Trophoblast cell (in vitro differentiated cells and primary cell): ENCODE results near the gene ATP1A4.

Experiments
- DNase-seq, 2 donors: peaks; one replicate each; pipeline ENCODE4 v3.0.0-alpha.2; 2016
- H2AFZ ChIP-seq: 2 replicates; pipeline ENCODE4 v1.6.1; 2013; ENCODE audit warnings: low read length, moderate library complexity, mild to moderate bottlenecking; ENCODE audit not compliant: insufficient read depth, poor library complexity
- H2AK5ac ChIP-seq: 2 replicates; pipeline ENCODE4 v1.6.1; 2013; ENCODE audit warnings: mild to moderate bottlenecking, low read length
- H2BK120ac ChIP-seq: 2 replicates; pipeline ENCODE4 v1.6.1; 2013; ENCODE audit warnings: low read length, mild to moderate bottlenecking, moderate library complexity; ENCODE audit not compliant: insufficient read depth, poor library complexity
- H2BK12ac ChIP-seq: 2 replicates; pipeline ENCODE4 v1.6.1; 2013; ENCODE audit warnings: mild to moderate bottlenecking, low read length, moderate library complexity
- H2BK5ac ChIP-seq: 2 replicates; pipeline ENCODE4 v1.6.1; 2013; ENCODE audit warnings: low read length, low read depth, moderate library complexity, mild to moderate bottlenecking; ENCODE audit not compliant: poor library complexity
- H3K14ac ChIP-seq: 2 replicates; pipeline ENCODE4 v1.6.1; 2013; ENCODE audit warnings: mild to moderate bottlenecking, low read length
- H3K18ac ChIP-seq: 2 replicates; pipeline ENCODE4 v1.6.1; 2013; ENCODE audit warnings: mild to moderate bottlenecking, low read length
- H3K23ac ChIP-seq: 2 replicates; pipeline ENCODE4 v1.6.1; 2013; ENCODE audit warnings: low read length
- H3K27ac ChIP-seq: 2 replicates; pipeline ENCODE4 v1.5.1; 2013; ENCODE audit warnings: low read depth, mild to moderate bottlenecking, inconsistent platforms, low read length, moderate library complexity
- H3K27me3 ChIP-seq: 2 replicates; pipeline ENCODE4 v1.6.1; 2013; ENCODE audit warnings: inconsistent platforms, mild to moderate bottlenecking, low read length, moderate library complexity; ENCODE audit not compliant: insufficient read depth
- H3K36me3 ChIP-seq, 2 experiments: 1 replicate in 1 of 2; 2 replicates in 1 of 2; pipeline ENCODE4 v1.6.1; 2013; ENCODE audit warnings: low read length in 2 of 2, mild to moderate bottlenecking in 2 of 2, moderate library complexity in 1 of 2; ENCODE audit not compliant: insufficient read depth in 2 of 2, control insufficient read depth in 1 of 2
- H3K4ac ChIP-seq: 2 replicates; pipeline ENCODE4 v1.6.1; 2013; ENCODE audit warnings: low read depth, mild to moderate bottlenecking, low read length, moderate library complexity
- H3K4me1 ChIP-seq, 2 experiments: 1 replicate in 1 of 2; 2 replicates in 1 of 2; pipeline ENCODE4 v1.6.1; 2013; ENCODE audit warnings: low read length in 2 of 2, mild to moderate bottlenecking in 2 of 2, moderate library complexity in 1 of 2; ENCODE audit not compliant: insufficient read depth in 2 of 2, control insufficient read depth in 1 of 2
- H3K4me2 ChIP-seq: 2 replicates; pipeline ENCODE4 v1.6.1; 2013; ENCODE audit warnings: inconsistent platforms, mild to moderate bottlenecking, low read length, moderate library complexity
- H3K4me3 ChIP-seq: 2 replicates; pipeline ENCODE4 v1.5.1; 2013; ENCODE audit warnings: mild to moderate bottlenecking, low read depth, low read length, inconsistent platforms
- H3K79me1 ChIP-seq: one replicate; pipeline ENCODE4 v1.6.1; 2013; ENCODE audit warnings: low read length
- H3K79me2 ChIP-seq: 2 replicates; pipeline ENCODE4 v1.6.1; 2013; ENCODE audit warnings: low read length, mild to moderate bottlenecking; ENCODE audit not compliant: control insufficient read depth, insufficient read depth, poor library complexity
- H3K9ac ChIP-seq: 2 replicates; pipeline ENCODE4 v1.6.1; 2013; ENCODE audit warnings: mild to moderate bottlenecking, low read length
- H3K9me3 ChIP-seq: 2 replicates; pipeline ENCODE4 v1.6.1; 2013; ENCODE audit warnings: low read depth, mild to moderate bottlenecking, control low read depth, inconsistent platforms, low read length; ENCODE audit not compliant: insufficient read depth
- H4K12ac ChIP-seq: 2 replicates; pipeline ENCODE4 v1.6.1; 2013; ENCODE audit warnings: low read depth, mild to moderate bottlenecking, low read length, moderate library complexity
- H4K8ac ChIP-seq: 2 replicates; pipeline ENCODE4 v1.6.1; 2013; ENCODE audit warnings: low read depth, mild to moderate bottlenecking, low read length, moderate library complexity
- H4K91ac ChIP-seq: one replicate; pipeline ENCODE4 v1.6.1; 2013; ENCODE audit warnings: low read depth, mild to moderate bottlenecking, low read length, moderate library complexity
- WGBS: extraction: QIAGEN DNeasy Blood & Tissue Kit; methylation state at CpG from one replicate; pipeline ENCODE4 v1.1.7; 2013; ENCODE audit warnings: missing lambda C conversion rate; ENCODE audit not compliant: insufficient read length, insufficient coverage; ENCODE audit errors: extremely low coverage; 5-methylcytosine and 5-hydroxymethylcytosine counted together

Gene ATP1A4

GRCh38 chr1:160167056-160167455, 15.7 kb downstream of the ATP1A4 start:
- Histone ChIP-seq H3K4me1 (peaks cover 13% of the 10 kb centered on the region in 2 experiments), H3K9me3 (no peaks in the 10 kb centered on the region)
- WGBS, result no CpG with 5 or more reads among the region's 4 CpGs

DNA sequence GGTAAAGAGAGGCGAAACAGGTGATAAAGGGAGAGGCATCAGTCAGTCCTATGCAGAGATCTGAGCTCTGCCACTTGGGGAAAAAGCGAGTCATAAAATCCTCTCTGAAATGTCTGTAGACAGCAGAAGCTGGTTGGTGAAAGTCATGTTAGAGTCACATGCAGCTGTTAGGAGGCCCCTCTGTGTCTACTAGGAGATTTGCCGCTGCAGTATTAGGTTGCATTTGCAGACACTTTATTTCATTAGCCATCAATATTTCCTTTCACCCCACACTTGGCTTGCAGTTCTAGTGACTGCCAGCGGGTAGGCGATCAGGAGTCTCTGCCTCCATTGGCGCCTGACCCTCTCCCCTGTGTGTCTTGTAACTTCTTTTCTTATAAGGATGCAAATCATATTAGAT, 16.2 kb downstream of the ATP1A4 start:
- peaks cover 17 to 18% of the 10 kb centered on the region in 2 experiments for H3K4me1 ChIP-seq
- H4K12ac ChIP-seq, result no peak overlapping the region
- H2BK120ac ChIP-seq, result no peak overlapping the region
- H3K27me3 ChIP-seq, result no peaks in the 10 kb centered on the region
- H2AK5ac ChIP-seq, result no peak overlapping the region
- no peaks in the 10 kb centered on the region for H3K36me3 ChIP-seq
- H2AFZ ChIP-seq, result no peak overlapping the region
- H3K9ac ChIP-seq, result no peak overlapping the region
- H3K14ac ChIP-seq, result no peak overlapping the region
- H2BK5ac ChIP-seq, result no peak overlapping the region
- H3K18ac ChIP-seq, result no peak overlapping the region
- H3K79me1 ChIP-seq, result peaks cover 4% of the 10 kb centered on the region
- H3K79me2 ChIP-seq, result no peaks in the 10 kb centered on the region
- no CpG with 5 or more reads among the region's 6 CpGs for WGBS
- no peak overlapping the region for H3K4me2 ChIP-seq
- H4K91ac ChIP-seq, result no peak overlapping the region
- H3K4me3 ChIP-seq, result no peak overlapping the region
- no peak overlapping the region for H3K4ac ChIP-seq
- no peaks in the 10 kb centered on the region for H3K9me3 ChIP-seq
- no peak overlapping the region for H4K8ac ChIP-seq
- no peak overlapping the region for H3K23ac ChIP-seq
- no peak overlapping the region for H2BK12ac ChIP-seq
- DNase-seq, result peak in 1 of 2 donors; percentile 9
- no peak overlapping the region for H3K27ac ChIP-seq

More at GRCh38 chr1:160167056-160167455, 15.7 kb downstream of the ATP1A4 start:
- H3K27me3 ChIP-seq, result no peaks in the 10 kb centered on the region
- H4K8ac ChIP-seq, result no peak overlapping the region
- H3K79me1 ChIP-seq, result peaks cover 2% of the 10 kb centered on the region
- H3K27ac ChIP-seq, result no peak overlapping the region
- H2BK120ac ChIP-seq, result no peak overlapping the region
- H4K91ac ChIP-seq, result no peak overlapping the region
- H3K23ac ChIP-seq, result no peak overlapping the region
- H3K18ac ChIP-seq, result no peak overlapping the region
- H3K79me2 ChIP-seq, result no peaks in the 10 kb centered on the region
- H3K14ac ChIP-seq, result no peak overlapping the region
- H3K36me3 ChIP-seq, result no peaks in the 10 kb centered on the region
- no peak overlapping the region for H3K4me3 ChIP-seq
- no peak for DNase-seq
- H3K4me2 ChIP-seq, result no peak overlapping the region
- H2AK5ac ChIP-seq, result no peak overlapping the region
- H2BK5ac ChIP-seq, result no peak overlapping the region
- H3K4ac ChIP-seq, result no peak overlapping the region
- H4K12ac ChIP-seq, result no peak overlapping the region
- H3K9ac ChIP-seq, result no peak overlapping the region
- H2BK12ac ChIP-seq, result no peak overlapping the region
- H2AFZ ChIP-seq, result no peak overlapping the region

- H2BK12ac ChIP-seq, result no peak overlapping the region
- H4K8ac ChIP-seq, result no peak overlapping the region
- no peak overlapping the region for H2BK5ac ChIP-seq
- H3K36me3 ChIP-seq, result no peaks in the 10 kb centered on the region
- no peak overlapping the region for H3K4me3 ChIP-seq
- H4K91ac ChIP-seq, result no peak overlapping the region
- H2AFZ ChIP-seq, result no peak overlapping the region
- H3K79me1 ChIP-seq, result peaks cover 4% of the 10 kb centered on the region
- no peak overlapping the region for H3K4me2 ChIP-seq
- DNase-seq, result peak; percentile 77 to 91
- H3K18ac ChIP-seq, result no peak overlapping the region
- H3K4ac ChIP-seq, result no peak overlapping the region
- no peaks in the 10 kb centered on the region for H3K27me3 ChIP-seq
- H4K12ac ChIP-seq, result no peak overlapping the region
- no peak overlapping the region for H3K27ac ChIP-seq
- H2BK120ac ChIP-seq, result no peak overlapping the region
- H3K4me1 ChIP-seq, result peaks cover 19% of the 10 kb centered on the region in 2 experiments
- WGBS, result no CpG with 5 or more reads among the region's 5 CpGs
- H3K23ac ChIP-seq, result no peak overlapping the region
- no peaks in the 10 kb centered on the region for H3K79me2 ChIP-seq
- no peak overlapping the region for H3K14ac ChIP-seq
- no peak overlapping the region for H3K9ac ChIP-seq
- no peak overlapping the region for H2AK5ac ChIP-seq
- no peaks in the 10 kb centered on the region for H3K9me3 ChIP-seq
Observed at GRCh38 chr1:160168016-160168415, 16.6 kb downstream of the ATP1A4 start.

- no peak overlapping the region for H2AFZ ChIP-seq
- H2AK5ac ChIP-seq, result no peak overlapping the region
- H3K27ac ChIP-seq, result no peak overlapping the region
- H3K4me1 ChIP-seq, result peaks cover 19% of the 10 kb centered on the region in 2 experiments
- H3K4ac ChIP-seq, result no peak overlapping the region
- H3K9ac ChIP-seq, result no peak overlapping the region
- H3K4me2 ChIP-seq, result no peak overlapping the region
- peaks cover 4% of the 10 kb centered on the region for H3K79me1 ChIP-seq
- no peak overlapping the region for H4K91ac ChIP-seq
- no peak overlapping the region for H3K4me3 ChIP-seq
- H3K9me3 ChIP-seq, result no peaks in the 10 kb centered on the region
- DNase-seq, result peak in 1 of 2 donors; percentile 55
- no peak overlapping the region for H2BK120ac ChIP-seq
- no peak overlapping the region for H3K14ac ChIP-seq
- no peak overlapping the region for H3K23ac ChIP-seq
- H2BK5ac ChIP-seq, result no peak overlapping the region
- no CpG with 5 or more reads among the region's 13 CpGs for WGBS
- no peak overlapping the region for H4K8ac ChIP-seq
- H3K27me3 ChIP-seq, result no peaks in the 10 kb centered on the region
- H2BK12ac ChIP-seq, result no peak overlapping the region
- no peaks in the 10 kb centered on the region for H3K79me2 ChIP-seq
- no peak overlapping the region for H4K12ac ChIP-seq
- no peak overlapping the region for H3K18ac ChIP-seq
- no peaks in the 10 kb centered on the region for H3K36me3 ChIP-seq
Observed at GRCh38 chr1:160168609-160169369, 17.4 kb downstream of the ATP1A4 start.
